SK-N-SH treated with all-trans-retinoic acid at 6 μM for 48 hours (cell line): ENCODE measurements around the gene TNPO2.

ENCODE experiments used
- ARNTL ChIP-seq: fragments of 450-650 bp; formaldehyde crosslinking; IDR thresholded peaks from 2 replicates; pipeline ENCODE4 v1.5.0; 2020; ENCODE audit warnings: low read depth, mild to moderate bottlenecking, moderate library complexity, borderline replicate concordance
- GLIS3 ChIP-seq: fragments of 250-450 bp; sonication (Bioruptor Pico); IDR thresholded peaks from 2 replicates; pipeline ENCODE4 v1.5.0; 2020; ENCODE audit warnings: mild to moderate bottlenecking, moderate library complexity
- PATZ1 ChIP-seq: fragments of 250-450 bp; sonication (Bioruptor Pico); IDR thresholded peaks from 2 replicates; pipeline ENCODE4 v1.8.0; 2020; ENCODE audit warnings: mild to moderate bottlenecking, moderate library complexity, borderline replicate concordance
- RARB ChIP-seq: fragments of 250-450 bp; sonication (Bioruptor Pico); IDR thresholded peaks from 2 replicates; pipeline ENCODE4 v1.8.0; 2021; ENCODE audit warnings: mild to moderate bottlenecking, moderate library complexity
- ZFP30 ChIP-seq: fragments of 450-650 bp; formaldehyde crosslinking; IDR thresholded peaks from 2 replicates; pipeline ENCODE4 v1.5.0; 2022; ENCODE audit warnings: mild to moderate bottlenecking, moderate library complexity
- ZNF70 ChIP-seq: fragments of 450-650 bp; formaldehyde crosslinking; IDR thresholded peaks from 2 replicates; pipeline ENCODE4 v1.5.0; 2020; ENCODE audit warnings: mild to moderate bottlenecking, moderate library complexity
- TF ChIP-seq, protein P1 (sequence below): fragments of 250-450 bp; sonication (Bioruptor Pico); IDR thresholded peaks from 2 replicates; pipeline ENCODE4 v1.5.1; 2020; ENCODE audit warnings: low read depth, mild to moderate bottlenecking, moderate library complexity
- TF ChIP-seq, protein P2 (sequence below): fragments of 250-450 bp; sonication (Bioruptor Pico); IDR thresholded peaks from 2 replicates; pipeline ENCODE4 v1.8.0; 2021; ENCODE audit warnings: low read depth, mild to moderate bottlenecking, moderate library complexity, borderline replicate concordance
- TF ChIP-seq, protein P3 (sequence below): fragments of 250-450 bp; sonication (Bioruptor Pico); IDR thresholded peaks from 2 replicates; pipeline ENCODE4 v1.5.0; 2020; ENCODE audit warnings: mild to moderate bottlenecking, moderate library complexity

- TF ChIP-seq ZFP30 (no peak), ZNF70 (CRISPR knock-in tag) (no peak), PATZ1 (CRISPR knock-in tag) (no peak), RARB (CRISPR knock-in tag) (no peak), GLIS3 (CRISPR knock-in tag) (no peak), ARNTL (CRISPR knock-in tag) (no peak)
- TF ChIP-seq, protein P1, sequence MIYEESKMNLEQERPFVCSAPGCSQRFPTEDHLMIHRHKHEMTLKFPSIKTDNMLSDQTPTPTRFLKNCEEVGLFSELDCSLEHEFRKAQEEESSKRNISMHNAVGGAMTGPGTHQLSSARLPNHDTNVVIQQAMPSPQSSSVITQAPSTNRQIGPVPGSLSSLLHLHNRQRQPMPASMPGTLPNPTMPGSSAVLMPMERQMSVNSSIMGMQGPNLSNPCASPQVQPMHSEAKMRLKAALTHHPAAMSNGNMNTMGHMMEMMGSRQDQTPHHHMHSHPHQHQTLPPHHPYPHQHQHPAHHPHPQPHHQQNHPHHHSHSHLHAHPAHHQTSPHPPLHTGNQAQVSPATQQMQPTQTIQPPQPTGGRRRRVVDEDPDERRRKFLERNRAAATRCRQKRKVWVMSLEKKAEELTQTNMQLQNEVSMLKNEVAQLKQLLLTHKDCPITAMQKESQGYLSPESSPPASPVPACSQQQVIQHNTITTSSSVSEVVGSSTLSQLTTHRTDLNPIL, result no peak
- TF ChIP-seq, protein P2, sequence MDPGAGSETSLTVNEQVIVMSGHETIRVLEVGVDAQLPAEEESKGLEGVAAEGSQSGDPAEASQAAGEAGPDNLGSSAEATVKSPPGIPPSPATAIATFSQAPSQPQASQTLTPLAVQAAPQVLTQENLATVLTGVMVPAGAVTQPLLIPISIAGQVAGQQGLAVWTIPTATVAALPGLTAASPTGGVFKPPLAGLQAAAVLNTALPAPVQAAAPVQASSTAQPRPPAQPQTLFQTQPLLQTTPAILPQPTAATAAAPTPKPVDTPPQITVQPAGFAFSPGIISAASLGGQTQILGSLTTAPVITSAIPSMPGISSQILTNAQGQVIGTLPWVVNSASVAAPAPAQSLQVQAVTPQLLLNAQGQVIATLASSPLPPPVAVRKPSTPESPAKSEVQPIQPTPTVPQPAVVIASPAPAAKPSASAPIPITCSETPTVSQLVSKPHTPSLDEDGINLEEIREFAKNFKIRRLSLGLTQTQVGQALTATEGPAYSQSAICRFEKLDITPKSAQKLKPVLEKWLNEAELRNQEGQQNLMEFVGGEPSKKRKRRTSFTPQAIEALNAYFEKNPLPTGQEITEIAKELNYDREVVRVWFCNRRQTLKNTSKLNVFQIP (CRISPR knock-in tag), result no peak
- TF ChIP-seq, protein P3, sequence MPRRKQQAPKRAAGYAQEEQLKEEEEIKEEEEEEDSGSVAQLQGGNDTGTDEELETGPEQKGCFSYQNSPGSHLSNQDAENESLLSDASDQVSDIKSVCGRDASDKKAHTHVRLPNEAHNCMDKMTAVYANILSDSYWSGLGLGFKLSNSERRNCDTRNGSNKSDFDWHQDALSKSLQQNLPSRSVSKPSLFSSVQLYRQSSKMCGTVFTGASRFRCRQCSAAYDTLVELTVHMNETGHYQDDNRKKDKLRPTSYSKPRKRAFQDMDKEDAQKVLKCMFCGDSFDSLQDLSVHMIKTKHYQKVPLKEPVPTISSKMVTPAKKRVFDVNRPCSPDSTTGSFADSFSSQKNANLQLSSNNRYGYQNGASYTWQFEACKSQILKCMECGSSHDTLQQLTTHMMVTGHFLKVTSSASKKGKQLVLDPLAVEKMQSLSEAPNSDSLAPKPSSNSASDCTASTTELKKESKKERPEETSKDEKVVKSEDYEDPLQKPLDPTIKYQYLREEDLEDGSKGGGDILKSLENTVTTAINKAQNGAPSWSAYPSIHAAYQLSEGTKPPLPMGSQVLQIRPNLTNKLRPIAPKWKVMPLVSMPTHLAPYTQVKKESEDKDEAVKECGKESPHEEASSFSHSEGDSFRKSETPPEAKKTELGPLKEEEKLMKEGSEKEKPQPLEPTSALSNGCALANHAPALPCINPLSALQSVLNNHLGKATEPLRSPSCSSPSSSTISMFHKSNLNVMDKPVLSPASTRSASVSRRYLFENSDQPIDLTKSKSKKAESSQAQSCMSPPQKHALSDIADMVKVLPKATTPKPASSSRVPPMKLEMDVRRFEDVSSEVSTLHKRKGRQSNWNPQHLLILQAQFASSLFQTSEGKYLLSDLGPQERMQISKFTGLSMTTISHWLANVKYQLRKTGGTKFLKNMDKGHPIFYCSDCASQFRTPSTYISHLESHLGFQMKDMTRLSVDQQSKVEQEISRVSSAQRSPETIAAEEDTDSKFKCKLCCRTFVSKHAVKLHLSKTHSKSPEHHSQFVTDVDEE (CRISPR knock-in tag), result no peak
Observed at GRCh38 chr19:12660980-12661379, 62.8 kb downstream of the TNPO2 start.
